Esophagus squamous epithelium (tissue), 4 donors: ENCODE results near the gene TFEB.

ENCODE experiments used
- POLR2A ChIP-seq, 4 donors: fragments of 450-650 bp; IDR thresholded peaks; one replicate each; pipeline ENCODE4 v1.6.1; 2017; ENCODE audit warnings: antibody characterized with exemption in 4 of 4, mild to moderate bottlenecking in 4 of 4, moderate library complexity in 3 of 4
- TF ChIP-seq, protein P1 (sequence below), 6 experiments: fragments of 450-650 bp in 4 of 6; fragments of 200-600 bp in 2 of 6; sonication (generic) in 2 of 6; IDR thresholded peaks; one replicate each; pipeline ENCODE4 v1.5.1; 2016 to 2019; ENCODE audit warnings: antibody characterized with exemption in 6 of 6, mild to moderate bottlenecking in 4 of 6, moderate library complexity in 4 of 6

DNA sequence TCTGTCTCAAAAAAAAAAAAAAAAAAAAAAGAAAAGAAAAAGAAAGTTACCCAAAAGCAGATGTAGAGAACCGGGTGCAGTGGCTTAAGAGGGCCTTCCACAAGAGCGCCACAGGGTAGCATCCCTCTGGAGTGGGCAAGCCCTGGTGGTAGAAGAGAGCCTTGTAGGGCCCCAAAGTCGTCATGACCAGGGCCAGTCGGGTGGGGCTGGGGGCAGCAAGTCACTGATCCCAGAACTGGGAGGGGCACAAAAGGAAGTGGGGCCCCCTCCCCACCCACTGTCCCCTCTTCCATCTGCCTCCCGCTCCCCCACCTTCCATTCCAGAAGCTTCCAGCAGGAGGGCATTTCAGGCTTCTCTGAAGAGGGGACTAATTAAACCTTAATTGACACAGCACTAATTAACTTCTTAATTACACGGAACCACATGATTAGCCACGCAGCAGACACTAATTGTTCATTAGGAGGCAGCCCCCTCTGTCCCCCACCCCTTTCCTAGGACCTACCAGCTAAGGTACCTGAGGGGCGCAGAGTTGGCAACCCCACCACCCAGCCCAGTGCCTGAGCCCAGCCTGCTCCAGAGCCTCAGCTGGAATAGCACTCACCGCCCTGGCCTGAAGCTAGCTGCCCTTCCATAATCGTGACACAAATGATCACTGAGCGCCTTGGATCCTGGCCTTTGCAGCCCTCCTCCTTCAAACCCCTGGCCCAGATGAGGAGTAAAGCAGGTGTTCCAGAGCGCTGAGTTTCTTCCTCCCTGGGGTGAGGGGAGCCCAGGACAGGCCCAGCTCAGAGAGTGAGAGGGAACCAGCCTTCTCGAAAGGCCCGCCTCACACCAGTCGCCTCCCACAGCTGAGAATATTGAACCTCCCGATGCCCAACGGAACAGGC is 62.3 kb downstream of the TFEB start:
- TF ChIP-seq, protein P1, sequence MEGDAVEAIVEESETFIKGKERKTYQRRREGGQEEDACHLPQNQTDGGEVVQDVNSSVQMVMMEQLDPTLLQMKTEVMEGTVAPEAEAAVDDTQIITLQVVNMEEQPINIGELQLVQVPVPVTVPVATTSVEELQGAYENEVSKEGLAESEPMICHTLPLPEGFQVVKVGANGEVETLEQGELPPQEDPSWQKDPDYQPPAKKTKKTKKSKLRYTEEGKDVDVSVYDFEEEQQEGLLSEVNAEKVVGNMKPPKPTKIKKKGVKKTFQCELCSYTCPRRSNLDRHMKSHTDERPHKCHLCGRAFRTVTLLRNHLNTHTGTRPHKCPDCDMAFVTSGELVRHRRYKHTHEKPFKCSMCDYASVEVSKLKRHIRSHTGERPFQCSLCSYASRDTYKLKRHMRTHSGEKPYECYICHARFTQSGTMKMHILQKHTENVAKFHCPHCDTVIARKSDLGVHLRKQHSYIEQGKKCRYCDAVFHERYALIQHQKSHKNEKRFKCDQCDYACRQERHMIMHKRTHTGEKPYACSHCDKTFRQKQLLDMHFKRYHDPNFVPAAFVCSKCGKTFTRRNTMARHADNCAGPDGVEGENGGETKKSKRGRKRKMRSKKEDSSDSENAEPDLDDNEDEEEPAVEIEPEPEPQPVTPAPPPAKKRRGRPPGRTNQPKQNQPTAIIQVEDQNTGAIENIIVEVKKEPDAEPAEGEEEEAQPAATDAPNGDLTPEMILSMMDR (IDR thresholded peaks at IDR 0.05) = no peak
- no peak for TF ChIP-seq POLR2A (IDR thresholded peaks at IDR 0.05)
